Breast epithelium (tissue), 3 donors: ENCODE results near the gene CD164L2.
"Not testable (repeated sequence)": the region's sequence is repeated elsewhere in the genome, so short reads cannot be mapped to it uniquely, and the experiment has no call there.

Experiments used
- CTCF ChIP-seq, 3 donors: fragments of 450-650 bp; IDR thresholded peaks; one replicate each; pipeline ENCODE4 v1.5.1; 2016 to 2017; ENCODE audit warnings: antibody characterized with exemption in 3 of 3, mild to moderate bottlenecking in 3 of 3, moderate library complexity in 3 of 3
- POLR2A ChIP-seq: fragments of 450-650 bp; IDR thresholded peaks from one replicate; pipeline ENCODE4 v1.6.1; 2016; ENCODE audit warnings: antibody characterized with exemption, mild to moderate bottlenecking, moderate library complexity
- POLR2AphosphoS5 ChIP-seq, 3 donors: sonication (generic); formaldehyde crosslinking; IDR thresholded peaks; one replicate each; pipeline ENCODE4 v1.6.1; 2017; ENCODE audit warnings: antibody characterized with exemption in 3 of 3

- TF ChIP-seq POLR2AphosphoS5 (IDR thresholded peaks at IDR 0.05); CTCF (IDR thresholded peaks at IDR 0.05); POLR2A: not testable (repeated sequence)
These were observed 23.7 kb upstream of the CD164L2 start for GRCh38 chr1:27406791-27407190.
